ENCODE measurements around the gene PSMA6. TPM values are rescaled to one million over a fixed set of nuclear protein-coding genes. Genes with fewer than 3 reads are reported as not detected.

The PSMA6 gene
- total and polyA plus RNA-seq, 2 experiments from 2014 or later: 216 to 296 TPM

- TF ChIP-seq ZNF462 (CRISPR knock-in tag; IDR thresholded peaks at IDR 0.05) (no peak), ETS1 (IDR thresholded peaks at IDR 0.05) (no peak), ZNF114 (CRISPR knock-in tag; IDR thresholded peaks at IDR 0.05) (no peak), CTCF (conservative IDR thresholded peaks at IDR 0.05; ENCODE audit: low read depth in 2 of 2) (no peak), EZH2phosphoT487 (IDR thresholded peaks at IDR 0.05; ENCODE audit: unreplicated experiment) (no peak)
Observed at GRCh38 chr14:35344107-35344807, 52.1 kb downstream of the PSMA6 start (continued).

Data from GM23338 (cell line).